Measurements from ENCODE around the gene GTF3C1. TPM values are rescaled to one million over a fixed set of nuclear protein-coding genes. Genes with fewer than 3 reads are reported as not detected.
"Not testable (repeated sequence)": the region's sequence is repeated elsewhere in the genome, so short reads cannot be mapped to it uniquely, and the experiment has no call there.

GTF3C1 gene
- total RNA-seq, 4 donors from 2014 or later: 118 to 257 (median 156) TPM

- WGBS, 2 donors: 94 to 95% methylated on average over 5 of the region's 5 CpGs
- DNase-seq (ENCODE audit: low spot score in 2 of 2): no peak
- TF ChIP-seq POLR2A (IDR thresholded peaks at IDR 0.05): no peak
- TF ChIP-seq, protein P1, sequence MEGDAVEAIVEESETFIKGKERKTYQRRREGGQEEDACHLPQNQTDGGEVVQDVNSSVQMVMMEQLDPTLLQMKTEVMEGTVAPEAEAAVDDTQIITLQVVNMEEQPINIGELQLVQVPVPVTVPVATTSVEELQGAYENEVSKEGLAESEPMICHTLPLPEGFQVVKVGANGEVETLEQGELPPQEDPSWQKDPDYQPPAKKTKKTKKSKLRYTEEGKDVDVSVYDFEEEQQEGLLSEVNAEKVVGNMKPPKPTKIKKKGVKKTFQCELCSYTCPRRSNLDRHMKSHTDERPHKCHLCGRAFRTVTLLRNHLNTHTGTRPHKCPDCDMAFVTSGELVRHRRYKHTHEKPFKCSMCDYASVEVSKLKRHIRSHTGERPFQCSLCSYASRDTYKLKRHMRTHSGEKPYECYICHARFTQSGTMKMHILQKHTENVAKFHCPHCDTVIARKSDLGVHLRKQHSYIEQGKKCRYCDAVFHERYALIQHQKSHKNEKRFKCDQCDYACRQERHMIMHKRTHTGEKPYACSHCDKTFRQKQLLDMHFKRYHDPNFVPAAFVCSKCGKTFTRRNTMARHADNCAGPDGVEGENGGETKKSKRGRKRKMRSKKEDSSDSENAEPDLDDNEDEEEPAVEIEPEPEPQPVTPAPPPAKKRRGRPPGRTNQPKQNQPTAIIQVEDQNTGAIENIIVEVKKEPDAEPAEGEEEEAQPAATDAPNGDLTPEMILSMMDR (IDR thresholded peaks at IDR 0.05): no peak
- no peak overlapping the region for H3K4me3 ChIP-seq (ENCODE audit: low read depth, poor library complexity, severe bottlenecking)
- intact Hi-C loops (cut with DNase I; ENCODE audit: low total_unique reads): no loop called here
These were observed 108.4 kb downstream of the GTF3C1 start for GRCh38 chr16:27441276-27441675.

DNA sequence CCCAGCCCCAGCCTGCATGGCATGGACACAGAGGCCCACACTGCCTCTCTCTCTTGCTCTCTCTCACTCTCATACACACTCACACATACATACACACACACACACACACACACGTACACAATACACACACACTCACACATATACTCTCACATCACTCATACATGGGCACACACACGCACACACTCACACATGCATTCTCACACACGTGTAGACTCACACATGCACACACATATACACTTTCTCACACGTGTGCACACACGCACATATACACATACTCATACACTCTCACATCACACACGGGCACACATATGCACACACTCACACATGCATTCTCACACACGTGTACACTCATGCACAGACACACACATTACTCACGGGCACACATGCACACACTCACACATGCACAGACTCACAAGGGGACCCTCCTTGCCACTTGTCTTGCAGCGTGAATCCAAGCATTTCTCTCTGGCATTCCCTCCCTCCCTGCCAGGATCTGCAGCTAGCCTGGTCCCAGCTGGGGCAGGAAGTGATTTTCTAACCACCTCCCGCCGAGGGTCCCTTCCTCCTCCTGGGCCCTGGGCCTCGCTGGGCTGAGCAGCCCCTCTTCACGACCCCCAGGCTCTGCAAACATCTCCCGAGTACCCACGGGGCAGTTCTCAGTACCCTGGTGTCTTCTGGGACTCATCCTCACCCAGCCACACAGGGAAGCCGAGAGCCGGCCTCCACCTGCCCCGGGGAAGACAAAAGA lies 110.3 kb downstream of the GTF3C1 start:
- WGBS, 2 donors: 73 to 77% methylated on average over 18 of the region's 18 CpGs
- H3K4me3 ChIP-seq (ENCODE audit: low read depth, poor library complexity, severe bottlenecking): no peak overlapping the region
- TF ChIP-seq, protein P1 (IDR thresholded peaks at IDR 0.05): no peak
- TF ChIP-seq POLR2A (IDR thresholded peaks at IDR 0.05): no peak
- intact Hi-C loops (cut with DNase I; ENCODE audit: low total_unique reads): no loop called here
- peak in 1 of 2 donors; percentile 59 for DNase-seq (ENCODE audit: low spot score in 2 of 2)

- H3K4me3 ChIP-seq (ENCODE audit: low read depth, poor library complexity, severe bottlenecking): no peak overlapping the region
- peak in 1 of 2 donors; percentile 52 for DNase-seq (ENCODE audit: low spot score in 2 of 2)
- 93 to 96% methylated on average over 6 of the region's 6 CpGs for WGBS, 2 donors
- intact Hi-C loops (cut with DNase I; ENCODE audit: low total_unique reads): no loop called here
- no peak for TF ChIP-seq POLR2A (IDR thresholded peaks at IDR 0.05)
- TF ChIP-seq, protein P1 (IDR thresholded peaks at IDR 0.05): no peak
These were observed 111.8 kb downstream of the GTF3C1 start for GRCh38 chr16:27437946-27438345.

- DNase-seq (ENCODE audit: low spot score in 2 of 2): peak in 1 of 2 donors; percentile 43
- intact Hi-C loops (cut with DNase I; ENCODE audit: low total_unique reads): no loop called here
- WGBS, 2 donors: 90% methylated on average over 9 of the region's 9 CpGs
- no peak for TF ChIP-seq POLR2A (IDR thresholded peaks at IDR 0.05)
- TF ChIP-seq, protein P1 (IDR thresholded peaks at IDR 0.05): no peak
- no peak overlapping the region for H3K4me3 ChIP-seq (ENCODE audit: low read depth, poor library complexity, severe bottlenecking)
These were observed 112.6 kb downstream of the GTF3C1 start for GRCh38 chr16:27436921-27437650.

- no peak overlapping the region for H3K4me3 ChIP-seq (ENCODE audit: low read depth, poor library complexity, severe bottlenecking)
- intact Hi-C loops (cut with DNase I; ENCODE audit: low total_unique reads): no loop called here
- WGBS, 2 donors: 93 to 97% methylated on average over 8 of the region's 8 CpGs
- TF ChIP-seq, protein P1 (IDR thresholded peaks at IDR 0.05): no peak
- TF ChIP-seq POLR2A (IDR thresholded peaks at IDR 0.05): no peak
- DNase-seq (ENCODE audit: low spot score in 2 of 2): peak; percentile 9 to 81
These were observed 113.6 kb downstream of the GTF3C1 start for GRCh38 chr16:27436065-27436464.

DNA sequence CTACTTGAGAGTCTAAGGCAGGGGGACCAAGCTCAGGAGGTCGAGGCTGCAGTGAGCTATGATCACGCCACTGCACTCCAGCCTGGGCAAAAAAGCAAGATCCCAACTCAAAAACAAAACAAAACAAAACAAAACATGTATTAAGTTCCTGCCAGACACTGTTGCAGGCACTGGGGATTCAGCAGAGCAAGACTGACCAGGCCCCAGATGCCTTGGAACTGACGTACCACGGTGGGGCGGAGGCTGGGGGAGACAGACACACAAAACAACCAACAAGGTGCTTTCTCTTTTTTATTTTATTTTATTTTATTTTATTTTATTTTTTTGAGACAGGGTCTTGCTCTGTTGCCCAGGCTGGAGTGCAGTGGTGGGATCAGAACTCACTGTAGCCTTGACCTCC lies 114.6 kb downstream of the GTF3C1 start:
- intact Hi-C loops (cut with DNase I; ENCODE audit: low total_unique reads); H3K4me3 ChIP-seq (ENCODE audit: low read depth, poor library complexity, severe bottlenecking): not testable (repeated sequence)
- 90 to 93% methylated on average over 5 of the region's 5 CpGs for WGBS, 2 donors
- DNase-seq (ENCODE audit: low spot score in 2 of 2): peak in 1 of 2 donors; percentile 18
